ENCODE results near the gene LGALS3BP.
"Not testable (repeated sequence)": the region's sequence is repeated elsewhere in the genome, so short reads cannot be mapped to it uniquely, and the experiment has no call there.

LGALS3BP gene

GRCh38 chr17:78979780-78980623 lies at the start of gene LGALS3BP:
LGALS3BP (minus strand) TSS chr17:78979923; CDS start chr17:78977191, 2,732 bp downstream.
- DNase-seq: no peak

- DNase-seq: no peak
These were observed 49.0 kb upstream of the LGALS3BP start for GRCh38 chr17:79028496-79029326.

- no peak for DNase-seq
These were observed 48.3 kb upstream of the LGALS3BP start for GRCh38 chr17:79027925-79028491.

GRCh38 chr17:79027274-79027924 lies 47.7 kb upstream of the LGALS3BP start:
- no peak for DNase-seq

GRCh38 chr17:79026376-79027273 lies 46.9 kb upstream of the LGALS3BP start:
- no peak for DNase-seq

GRCh38 chr17:79024901-79025737 lies 45.4 kb upstream of the LGALS3BP start:
- DNase-seq: no peak

GRCh38 chr17:79023886-79024771 lies 44.4 kb upstream of the LGALS3BP start, which contains the start of gene C1QTNF1:
C1QTNF1 (plus strand) TSS chr17:79024169; CDS start chr17:79043969, 19,800 bp downstream.
- DNase-seq: no peak

GRCh38 chr17:79023180-79023705 lies 43.5 kb upstream of the LGALS3BP start:
- DNase-seq: no peak

- DNase-seq: no peak
These were observed 42.8 kb upstream of the LGALS3BP start for GRCh38 chr17:79022507-79022991.

GRCh38 chr17:79021929-79022328 lies 42.2 kb upstream of the LGALS3BP start:
- not testable (repeated sequence) for DNase-seq

- DNase-seq: no peak
These were observed 41.0 kb upstream of the LGALS3BP start for GRCh38 chr17:79020631-79021301.

- no peak for DNase-seq
These were observed 40.2 kb upstream of the LGALS3BP start for GRCh38 chr17:79019632-79020584.

- no peak for DNase-seq
These were observed 39.5 kb upstream of the LGALS3BP start for GRCh38 chr17:79019261-79019631.

- DNase-seq: no peak
These were observed 38.6 kb upstream of the LGALS3BP start for GRCh38 chr17:79018370-79018695.

- DNase-seq: no peak
These were observed 38.0 kb upstream of the LGALS3BP start for GRCh38 chr17:79017546-79018369.

GRCh38 chr17:79014158-79014758 lies 34.5 kb upstream of the LGALS3BP start:
- no peak for DNase-seq

All from cortex of kidney (tissue), 1 donor.